ENCODE measurements around the gene NHLRC3.

GRCh38 chr13:39016787-39017186, 21.5 kb upstream of the NHLRC3 start:
- TF ChIP-seq GATA2 (IDR thresholded peaks at IDR 0.05; ENCODE audit: low read depth, low read length) = no peak
- TF ChIP-seq GATA3 (IDR thresholded peaks at IDR 0.05; ENCODE audit: low read depth, low read length) = no peak

All from SH-SY5Y (cell line).